H1 (cell line): ENCODE data around the gene DUSP10. TPM values are rescaled to one million over a fixed set of nuclear protein-coding genes. Genes with fewer than 3 reads are reported as not detected.

Source experiments
- ASH2L ChIP-seq: fragments of 200-600, 300-600 bp; sonication (generic); IDR thresholded peaks from one replicate; pipeline ENCODE4 v1.7.1; 2017; ENCODE audit warnings: low read length
- ATF2 ChIP-seq: IDR thresholded peaks from 2 replicates; pipeline ENCODE4 v1.6.1; 2012; ENCODE audit warnings: low read length, inconsistent platforms
- ATF3 ChIP-seq: IDR thresholded peaks from 2 replicates; pipeline ENCODE4 v1.6.1; 2011; ENCODE audit warnings: low read depth, mild to moderate bottlenecking, low read length; ENCODE audit not compliant: insufficient read depth
- CTBP2 ChIP-seq: IDR thresholded peaks from 2 replicates; pipeline ENCODE4 v1.7.0; 2011; ENCODE audit warnings: borderline replicate concordance, mild to moderate bottlenecking, moderate library complexity, mixed read lengths, low read length; ENCODE audit not compliant: insufficient read depth, insufficient read length
- JUN ChIP-seq: IDR thresholded peaks from 2 replicates; pipeline ENCODE4 v1.6.1; 2011; ENCODE audit warnings: low read depth, mild to moderate bottlenecking, improper control_type of control experiment, low read length
- RNF2 ChIP-seq: fragments of 200-900, 300-1000 bp; sonication (generic); IDR thresholded peaks from 2 replicates; pipeline ENCODE4 v1.7.1; 2016; ENCODE audit warnings: borderline replicate concordance, low read depth, mild to moderate bottlenecking, antibody characterized with exemption, low read length; ENCODE audit not compliant: poor library complexity, severe bottlenecking; ENCODE audit errors: missing control alignments
- SAP30 ChIP-seq: fragments of 300-600 bp; sonication (generic); IDR thresholded peaks from 2 replicates; pipeline ENCODE4 v1.7.1; 2012; ENCODE audit warnings: low read length, moderate library complexity, mild to moderate bottlenecking, inconsistent platforms; ENCODE audit not compliant: insufficient read depth, insufficient replicate concordance
- SP2 ChIP-seq: IDR thresholded peaks from 2 replicates; pipeline ENCODE4 v1.6.1; 2012; ENCODE audit warnings: mild to moderate bottlenecking, low read length, inconsistent platforms
- polyA plus RNA-seq, 7 experiments: library from polyadenylated mRNA; depleted of rRNA in 3 of 7; stranded (reverse) in 5 of 7; unstranded in 2 of 7; fragments of >200 nt in 5 of 7; fragments of 200-250 nt in 2 of 7; gene quantifications; 1 replicate in 5 of 7; 2 replicates in 1 of 7; 4 replicates in 1 of 7; pipeline versions ENCODE4 v1.2.1 to v1.2.3, GENCODE V29; 2011 to 2013; ENCODE audit warnings: missing spikeins in 2 of 7, mixed read lengths in 2 of 7
- total RNA-seq: library from RNA; stranded (reverse); fragmentation: NEBNext Ultra II Directional; extraction: Animal tissue kit (Norgen Biotek cat#: 25700); gene quantifications from 2 replicates; pipeline ENCODE4 v1.2.1, GENCODE V29; 2021

The DUSP10 gene
- total and polyA plus RNA-seq, 2 of the 8 experiments (the other 6 are each of a cell fraction or from before 2014, with no cell fraction given): 1.2 TPM

- TF ChIP-seq ATF2 (no peak), SP2 (no peak), CTBP2 (no peak), JUN (no peak), ATF3 (no peak), RNF2 (no peak), SAP30 (no peak), ASH2L (no peak)
Observed at GRCh38 chr1:221725735-221726672, 15.9 kb downstream of the DUSP10 start (continued).
